H1 (cell line): Measurements from ENCODE around the gene SLC30A9. TPM values are rescaled to one million over a fixed set of nuclear protein-coding genes. Genes with fewer than 3 reads are reported as not detected.

Experiments
- CTCF ChIA-PET: fragments of 300-600 bp; sonication (Branson Sonifier 250); formaldehyde crosslinking; loops from one replicate; lab custom pipeline; 2021; ENCODE audit not compliant: partially characterized antibody; lab: Charles Lee
- POLR2A ChIA-PET: fragments of 300-600 bp; sonication (Branson Sonifier 250); formaldehyde crosslinking; loops from one replicate; lab custom pipeline; 2021; ENCODE audit warnings: inconsistent platforms; ENCODE audit not compliant: partially characterized antibody; lab: Charles Lee
- DNase-seq, 2 experiments: peaks; one replicate each; pipeline versions ENCODE4 v3.0.0 to v3.0.0-alpha.2; 2010 to 2022; ENCODE audit warnings: low spot score in 2 of 2, low read depth in 1 of 2, mixed read lengths in 1 of 2
- FAIRE-seq: peaks from 2 replicates; lab custom pipeline; 2011; peaks lifted over from hg19 to GRCh38; lab: Jason Lieb, UNC
- H2AFZ ChIP-seq: 2 replicates; pipeline ENCODE4 v1.8.1; 2012; ENCODE audit warnings: low read length, inconsistent platforms
- H2AK5ac ChIP-seq: 2 replicates; pipeline ENCODE4 v1.6.1; 2013; ENCODE audit warnings: low read depth, low read length
- H2BK120ac ChIP-seq: replicated peaks from 2 replicates; pipeline ENCODE3; 2013; ENCODE audit warnings: low read depth, low read length, inconsistent platforms
- H2BK12ac ChIP-seq: 2 replicates; pipeline ENCODE4 v1.6.1; 2013; ENCODE audit warnings: low read depth, low read length
- H2BK15ac ChIP-seq: 2 replicates; pipeline ENCODE4 v1.6.1; 2013; ENCODE audit warnings: low read length
- H2BK20ac ChIP-seq: 2 replicates; pipeline ENCODE4 v1.6.1; 2013; ENCODE audit warnings: low read length
- H2BK5ac ChIP-seq: 2 replicates; pipeline ENCODE4 v1.6.1; 2013; ENCODE audit warnings: low read depth, low read length
- H3K14ac ChIP-seq: 2 replicates; pipeline ENCODE4 v1.6.1; 2013; ENCODE audit warnings: inconsistent platforms; ENCODE audit not compliant: insufficient read length
- H3K18ac ChIP-seq: 2 replicates; pipeline ENCODE4 v1.6.1; 2013; ENCODE audit warnings: low read length; ENCODE audit errors: extremely low read depth
- H3K23ac ChIP-seq: 2 replicates; pipeline ENCODE4 v1.6.1; 2013; ENCODE audit warnings: inconsistent platforms; ENCODE audit not compliant: insufficient read length
- H3K23me2 ChIP-seq: 2 replicates; pipeline ENCODE4 v1.6.1; 2013; ENCODE audit warnings: low read depth, low read length
- H3K27ac ChIP-seq: 2 replicates; pipeline ENCODE4 v1.6.1; 2011; ENCODE audit warnings: low read depth, low read length, inconsistent platforms
- H3K27me3 ChIP-seq, 4 experiments: replicated peaks in 1 of 4; 1 replicate in 1 of 4; 2 replicates in 3 of 4; pipeline versions ENCODE4 v1.6.1 to v1.8.1; 2011 to 2013; ENCODE audit warnings: low read length in 3 of 4, mild to moderate bottlenecking in 3 of 4, inconsistent platforms in 2 of 4, mixed read lengths in 2 of 4, moderate library complexity in 1 of 4; ENCODE audit not compliant: control insufficient read depth in 3 of 4, insufficient read depth in 3 of 4; ENCODE audit errors: extremely low read depth in 1 of 4
- H3K36me3 ChIP-seq, 4 experiments: 2 replicates each; pipeline versions ENCODE4 v1.6.1 to v1.8.1; 2011 to 2013; ENCODE audit warnings: mild to moderate bottlenecking in 4 of 4, low read length in 3 of 4, moderate library complexity in 2 of 4, control low read depth in 1 of 4, inconsistent platforms in 1 of 4; ENCODE audit not compliant: insufficient read depth in 4 of 4, control insufficient read depth in 2 of 4
- H3K4ac ChIP-seq: replicated peaks from 2 replicates; pipeline ENCODE3; 2013; ENCODE audit warnings: low read length, low read depth, mixed read lengths, inconsistent platforms; ENCODE audit not compliant: insufficient read length
- H3K4me1 ChIP-seq, 4 experiments: replicated peaks in 1 of 4; 1 replicate in 1 of 4; 2 replicates in 3 of 4; pipeline versions ENCODE4 v1.6.1 to v1.8.1; 2011 to 2013; ENCODE audit warnings: low read length in 3 of 4, inconsistent platforms in 2 of 4, mixed read lengths in 1 of 4; ENCODE audit not compliant: insufficient read depth in 4 of 4, control insufficient read depth in 3 of 4
- H3K4me2 ChIP-seq, 2 experiments: 2 replicates each; pipeline versions ENCODE4 v1.6.1 to v1.8.1; 2011 to 2013; ENCODE audit warnings: low read depth in 2 of 2, low read length in 2 of 2, control low read depth in 1 of 2, inconsistent platforms in 1 of 2, mild to moderate bottlenecking in 1 of 2; ENCODE audit not compliant: insufficient read depth in 1 of 2
- H3K4me3 ChIP-seq, 4 experiments: fragments of 200-600, 300-600 bp in 1 of 4; sonication (generic), shearing (Covaris generic), sonication (Bioruptor Twin) in 1 of 4; 2 replicates each; pipeline versions ENCODE4 v1.5.1 to v1.8.1; 2011 to 2016; ENCODE audit warnings: low read length in 4 of 4, low read depth in 3 of 4, control low read depth in 2 of 4, inconsistent platforms in 2 of 4, mild to moderate bottlenecking in 2 of 4, mixed read lengths in 1 of 4, moderate library complexity in 1 of 4; ENCODE audit not compliant: insufficient read depth in 2 of 4; ENCODE audit errors: extremely low read depth in 1 of 4
- H3K56ac ChIP-seq: replicated peaks from 2 replicates; pipeline ENCODE3; 2013; ENCODE audit warnings: low read depth, mild to moderate bottlenecking, mixed read lengths, low read length, inconsistent platforms; ENCODE audit not compliant: insufficient read length
- H3K79me1 ChIP-seq: 2 replicates; pipeline ENCODE4 v1.6.1; 2013; ENCODE audit warnings: low read depth, low read length, control low read depth
- H3K79me2 ChIP-seq, 2 experiments: 2 replicates each; pipeline versions ENCODE4 v1.6.1 to v1.8.1; 2012 to 2013; ENCODE audit warnings: low read length in 2 of 2, mild to moderate bottlenecking in 2 of 2, inconsistent platforms in 1 of 2; ENCODE audit not compliant: insufficient read depth in 2 of 2, control insufficient read depth in 1 of 2
- H3K9ac ChIP-seq, 4 experiments: replicated peaks in 1 of 4; 1 replicate in 1 of 4; 2 replicates in 3 of 4; pipeline versions ENCODE4 v1.6.1 to v1.8.1; 2011 to 2013; ENCODE audit warnings: low read depth in 3 of 4, low read length in 3 of 4, control low read depth in 2 of 4, mild to moderate bottlenecking in 2 of 4, moderate library complexity in 2 of 4, inconsistent platforms in 1 of 4; ENCODE audit errors: extremely low read depth in 1 of 4
- H3K9me3 ChIP-seq, 2 experiments: 2 replicates each; pipeline versions ENCODE4 v1.6.1 to v1.8.1; 2012 to 2013; ENCODE audit warnings: mild to moderate bottlenecking in 2 of 2, moderate library complexity in 2 of 2, control low read depth in 1 of 2, inconsistent platforms in 1 of 2, low read depth in 1 of 2, low read length in 1 of 2, mixed read lengths in 1 of 2; ENCODE audit not compliant: insufficient read depth in 2 of 2
- H4K20me1 ChIP-seq, 2 experiments: replicated peaks in 1 of 2; 2 replicates each; pipeline versions ENCODE3 to v1.8.1; 2011 to 2013; ENCODE audit warnings: inconsistent platforms in 2 of 2, low read length in 2 of 2, mild to moderate bottlenecking in 1 of 2; ENCODE audit not compliant: insufficient read depth in 2 of 2, control insufficient read depth in 1 of 2
- H4K5ac ChIP-seq: 2 replicates; pipeline ENCODE4 v1.6.1; 2013; ENCODE audit warnings: low read length, low read depth, mixed read lengths, inconsistent platforms; ENCODE audit not compliant: insufficient read length
- H4K8ac ChIP-seq: 2 replicates; pipeline ENCODE4 v1.8.0; 2013; ENCODE audit warnings: mild to moderate bottlenecking, moderate library complexity, low read length, inconsistent platforms; ENCODE audit not compliant: insufficient read depth; ENCODE audit errors: extremely low read depth
- H4K91ac ChIP-seq: replicated peaks from 2 replicates; pipeline ENCODE3; 2013; ENCODE audit warnings: low read length, mixed read lengths, inconsistent platforms; ENCODE audit not compliant: insufficient read length
- CEBPB ChIP-seq: IDR thresholded peaks from 2 replicates; pipeline ENCODE4 v1.6.1; 2012; ENCODE audit warnings: low read depth, low read length
- CHD2 ChIP-seq: IDR thresholded peaks from 2 replicates; pipeline ENCODE4 v1.6.1; 2012; ENCODE audit warnings: low read length, improper control_type of control experiment
- CREB1 ChIP-seq: IDR thresholded peaks from 2 replicates; pipeline ENCODE4 v1.6.1; 2012; ENCODE audit warnings: inconsistent platforms
- HDAC2 ChIP-seq, 2 experiments: fragments of 300-600 bp in 1 of 2; sonication (generic) in 1 of 2; IDR thresholded peaks; 2 replicates each; pipeline ENCODE4 v1.6.1; 2011 to 2012; ENCODE audit warnings: low read depth in 2 of 2, low read length in 2 of 2, mild to moderate bottlenecking in 2 of 2, moderate library complexity in 2 of 2, borderline replicate concordance in 1 of 2, inconsistent platforms in 1 of 2
- JUN ChIP-seq: IDR thresholded peaks from 2 replicates; pipeline ENCODE4 v1.6.1; 2011; ENCODE audit warnings: low read depth, mild to moderate bottlenecking, improper control_type of control experiment, low read length
- JUND ChIP-seq: IDR thresholded peaks from 2 replicates; pipeline ENCODE4 v1.6.1; 2011; ENCODE audit warnings: mild to moderate bottlenecking, improper control_type of control experiment, low read length
- KDM4A ChIP-seq: IDR thresholded peaks from one replicate; pipeline ENCODE4 v1.7.1; 2012; ENCODE audit warnings: low read depth, mild to moderate bottlenecking, moderate library complexity, low read length, inconsistent platforms; ENCODE audit not compliant: severe bottlenecking
- POLR2AphosphoS5 ChIP-seq: IDR thresholded peaks from 2 replicates; pipeline ENCODE4 v1.6.1; 2011; ENCODE audit warnings: low read depth, low read length
- WGBS, 2 experiments: shearing (Covaris generic) in 1 of 2; methylation state at CpG; one replicate each; pipeline versions ENCODE4 v1.1.6 to v1.1.7; 2013 to 2015; ENCODE audit warnings: low lambda C conversion rate in 2 of 2, mixed read lengths in 2 of 2, inconsistent platforms in 1 of 2, low coverage in 1 of 2, missing lambda C conversion rate in 1 of 2; ENCODE audit not compliant: insufficient replicate concordance in 2 of 2, insufficient coverage in 1 of 2, insufficient read length in 1 of 2; ENCODE audit errors: extremely low coverage in 1 of 2, missing lambda C conversion rate in 1 of 2; 5-methylcytosine and 5-hydroxymethylcytosine counted together
- polyA plus RNA-seq, 7 experiments: library from polyadenylated mRNA; depleted of rRNA in 3 of 7; stranded (reverse) in 5 of 7; unstranded in 2 of 7; fragments of >200 nt in 5 of 7; fragments of 200-250 nt in 2 of 7; gene quantifications; 1 replicate in 5 of 7; 2 replicates in 1 of 7; 4 replicates in 1 of 7; pipeline versions ENCODE4 v1.2.1 to v1.2.3, GENCODE V29; 2011 to 2013; ENCODE audit warnings: missing spikeins in 2 of 7, mixed read lengths in 2 of 7
- total RNA-seq: library from RNA; stranded (reverse); fragmentation: NEBNext Ultra II Directional; extraction: Animal tissue kit (Norgen Biotek cat#: 25700); gene quantifications from 2 replicates; pipeline ENCODE4 v1.2.1, GENCODE V29; 2021

Gene SLC30A9
- total and polyA plus RNA-seq, 2 of the 8 experiments (the other 6 are each of a cell fraction or from before 2014, with no cell fraction given) = 41.2 to 67.2 TPM

- FAIRE-seq (no peak), DNase-seq (no peak)
- Histone ChIP-seq H3K18ac (no peak overlapping the region), H3K23me2 (peaks cover 9% of the 10 kb centered on the region), H3K56ac (no peak overlapping the region), H4K20me1 (peaks cover 0 to 3% of the 10 kb centered on the region in 2 experiments), H3K4me1 (peaks cover 2 to 6% (median 3%) of the 10 kb centered on the region in 4 experiments; a peak in 5 of 7 replicates), H2BK5ac (no peak overlapping the region), H2BK15ac (no peak overlapping the region), H3K23ac (no peak overlapping the region), H3K27ac (no peak overlapping the region), H4K5ac (no peak overlapping the region), H2AFZ (no peak overlapping the region), H3K9me3 (no peaks in the 10 kb centered on the region), H4K91ac (no peak overlapping the region), H3K4me3 (no peak overlapping the region), H3K79me2 (peaks cover 3 to 63% of the 10 kb centered on the region in 2 experiments), H2BK120ac (no peak overlapping the region), H3K79me1 (peaks cover 3% of the 10 kb centered on the region; the same call in 1 of the 2 replicates), H2BK20ac (no peak overlapping the region), H3K4me2 (no peak overlapping the region), H2AK5ac (no peak overlapping the region), H2BK12ac (no peak overlapping the region), H3K36me3 (no peaks in the 10 kb centered on the region), H4K8ac (no peak overlapping the region), H3K4ac (no peak overlapping the region), H3K27me3 (no peaks in the 10 kb centered on the region), H3K9ac (no peak overlapping the region), H3K14ac (no peak overlapping the region)
- TF ChIP-seq HDAC2 (IDR thresholded peaks at IDR 0.05; ENCODE audit: borderline replicate concordance in 1 of 2, low read depth in 2 of 2, low read length in 2 of 2) (no peak), POLR2AphosphoS5 (no peak), JUND (no peak), CREB1 (no peak), KDM4A (no peak), CHD2 (no peak), JUN (no peak), CEBPB (no peak)
- CTCF ChIA-PET = no interaction called here
- POLR2A ChIA-PET = interaction anchor here (0.7 to 0.9 kb wide), 2 partner anchors 32 to 36 kb away, joined by 3 read pairs; no protein-coding TSS in a partner anchor
- 84% methylated on average over 4 of the region's 4 CpGs; no CpG with 5 or more reads in 1 of the 2 experiments for WGBS, 2 experiments
These were observed 2.9 kb downstream of the SLC30A9 start for GRCh38 chr4:41992967-41993857.
